ENCODE measurements around the gene MAN2A1. TPM values are rescaled to one million over a fixed set of nuclear protein-coding genes. Genes with fewer than 3 reads are reported as not detected.
"Not testable (repeated sequence)": the region's sequence is repeated elsewhere in the genome, so short reads cannot be mapped to it uniquely, and the experiment has no call there.

MAN2A1 gene
- total RNA-seq, 1 donor from 2014 or later: 43.6 TPM

GRCh38 chr5:109888989-109889388 is 199.3 kb downstream of the MAN2A1 start:
- Histone ChIP-seq H3K27ac (no peak overlapping the region), H3K4me3 (no peak overlapping the region), H3K9me3 (no peaks in the 10 kb centered on the region), H3K36me3 (no peaks in the 10 kb centered on the region), H3K27me3 (no peaks in the 10 kb centered on the region), H3K4me1 (no peaks in the 10 kb centered on the region)
- intact Hi-C loops (cut with DNase I): no loop called here
- TF ChIP-seq CTCF (IDR thresholded peaks at IDR 0.05): no peak
- ATAC-seq (no peak), DNase-seq (no peak)

DNA sequence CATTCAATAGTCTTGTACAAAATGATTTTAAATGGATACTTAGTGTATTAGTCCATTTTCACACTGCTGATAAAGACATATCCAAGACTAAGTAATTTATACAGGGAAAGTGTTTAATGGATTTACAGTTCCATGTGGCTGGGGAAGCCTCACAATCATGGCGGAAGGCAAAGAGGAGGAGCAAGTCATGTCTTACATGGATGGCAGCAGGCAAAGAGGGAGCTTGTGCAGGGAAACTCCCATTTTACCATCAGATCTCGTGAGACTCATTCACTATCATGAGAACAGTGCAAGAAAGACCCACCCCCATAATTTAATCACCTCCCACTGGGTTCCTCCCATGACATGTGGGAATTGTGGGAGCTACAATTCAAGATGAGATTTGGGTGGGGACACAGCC is 203.5 kb downstream of the MAN2A1 start:
- H3K27ac ChIP-seq; ATAC-seq; H3K9me3 ChIP-seq; H3K27me3 ChIP-seq; H3K36me3 ChIP-seq; intact Hi-C loops (cut with DNase I); H3K4me3 ChIP-seq; H3K4me1 ChIP-seq; DNase-seq: not testable (repeated sequence)

- Histone ChIP-seq H3K4me1 (no peaks in the 10 kb centered on the region), H3K36me3 (no peaks in the 10 kb centered on the region), H3K4me3 (no peak overlapping the region), H3K9me3 (no peaks in the 10 kb centered on the region), H3K27me3 (no peaks in the 10 kb centered on the region), H3K27ac (no peak overlapping the region)
- intact Hi-C loops (cut with DNase I): no loop called here
- ATAC-seq: no peak
- no peak for DNase-seq
- no peak for TF ChIP-seq CTCF (IDR thresholded peaks at IDR 0.05)
Observed at GRCh38 chr5:109898269-109899162, 208.8 kb downstream of the MAN2A1 start.

- Histone ChIP-seq H3K4me1 (no peaks in the 10 kb centered on the region), H3K27me3 (no peaks in the 10 kb centered on the region), H3K27ac (no peak overlapping the region), H3K36me3 (no peaks in the 10 kb centered on the region), H3K4me3 (no peak overlapping the region), H3K9me3 (no peaks in the 10 kb centered on the region)
- DNase-seq (no peak), ATAC-seq (no peak)
- no peak for TF ChIP-seq CTCF (IDR thresholded peaks at IDR 0.05)
- intact Hi-C loops (cut with DNase I): no loop called here
Observed at GRCh38 chr5:109899163-109899535, 209.4 kb downstream of the MAN2A1 start.

GRCh38 chr5:109900461-109900860 is 210.7 kb downstream of the MAN2A1 start:
- Histone ChIP-seq H3K36me3 (no peaks in the 10 kb centered on the region), H3K4me1 (no peaks in the 10 kb centered on the region), H3K27me3 (no peaks in the 10 kb centered on the region), H3K27ac (no peak overlapping the region), H3K4me3 (no peak overlapping the region), H3K9me3 (no peaks in the 10 kb centered on the region)
- TF ChIP-seq CTCF (IDR thresholded peaks at IDR 0.05): no peak
- ATAC-seq (no peak), DNase-seq (no peak)
- intact Hi-C loops (cut with DNase I): no loop called here

DNA sequence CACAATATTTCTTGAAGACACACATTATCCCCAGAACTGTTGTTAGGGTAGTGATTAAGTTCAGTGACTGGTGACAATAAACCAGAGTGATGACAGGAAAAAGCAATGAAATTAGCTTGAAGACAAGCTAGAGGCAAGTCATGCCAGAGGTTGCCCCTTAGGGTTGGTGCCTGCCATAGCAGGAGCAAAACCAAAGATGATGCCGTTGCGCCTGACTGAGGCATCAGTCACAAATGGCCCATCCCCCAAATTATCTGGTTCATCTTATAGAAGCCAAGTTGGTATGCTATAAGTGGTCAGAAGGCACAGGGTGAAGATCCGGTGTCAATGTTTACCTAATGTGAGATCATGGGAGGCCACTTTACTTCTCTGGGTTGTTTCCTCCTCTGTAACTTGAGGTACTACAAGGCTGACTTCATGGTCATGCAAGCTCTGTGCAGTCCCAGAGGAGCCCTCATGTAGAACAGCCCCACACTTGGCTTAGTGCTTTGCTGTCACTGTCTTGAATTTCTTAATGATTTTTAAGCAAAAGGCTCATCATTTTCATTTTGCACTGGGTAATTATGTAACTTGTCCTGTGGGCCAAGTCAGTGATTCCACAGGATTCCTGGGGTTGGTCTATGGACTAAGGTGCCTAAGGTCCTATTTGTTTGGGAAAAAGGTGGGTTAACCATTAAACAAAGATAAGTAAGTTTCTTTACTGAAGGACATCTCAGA is 211.3 kb downstream of the MAN2A1 start:
- Histone ChIP-seq H3K27ac (no peak overlapping the region), H3K4me1 (no peaks in the 10 kb centered on the region), H3K36me3 (no peaks in the 10 kb centered on the region), H3K4me3 (no peak overlapping the region), H3K9me3 (no peaks in the 10 kb centered on the region), H3K27me3 (no peaks in the 10 kb centered on the region)
- DNase-seq: no peak
- intact Hi-C loops (cut with DNase I): no loop called here
- ATAC-seq: no peak
- no peak for TF ChIP-seq CTCF (IDR thresholded peaks at IDR 0.05)
